GM21786 (cell line): Measurements from ENCODE around the gene CACNA2D3.

Experiments
- ATAC-seq: cut with Tn5 transposase; IDR thresholded peaks from one replicate; pipeline ENCODE4 v1.9.1; 2021; ENCODE audit not compliant: unreplicated experiment

The CACNA2D3 gene

GRCh38 chr3:54361746-54362283 lies 239.5 kb downstream of the CACNA2D3 start:
- ATAC-seq = no peak

DNA sequence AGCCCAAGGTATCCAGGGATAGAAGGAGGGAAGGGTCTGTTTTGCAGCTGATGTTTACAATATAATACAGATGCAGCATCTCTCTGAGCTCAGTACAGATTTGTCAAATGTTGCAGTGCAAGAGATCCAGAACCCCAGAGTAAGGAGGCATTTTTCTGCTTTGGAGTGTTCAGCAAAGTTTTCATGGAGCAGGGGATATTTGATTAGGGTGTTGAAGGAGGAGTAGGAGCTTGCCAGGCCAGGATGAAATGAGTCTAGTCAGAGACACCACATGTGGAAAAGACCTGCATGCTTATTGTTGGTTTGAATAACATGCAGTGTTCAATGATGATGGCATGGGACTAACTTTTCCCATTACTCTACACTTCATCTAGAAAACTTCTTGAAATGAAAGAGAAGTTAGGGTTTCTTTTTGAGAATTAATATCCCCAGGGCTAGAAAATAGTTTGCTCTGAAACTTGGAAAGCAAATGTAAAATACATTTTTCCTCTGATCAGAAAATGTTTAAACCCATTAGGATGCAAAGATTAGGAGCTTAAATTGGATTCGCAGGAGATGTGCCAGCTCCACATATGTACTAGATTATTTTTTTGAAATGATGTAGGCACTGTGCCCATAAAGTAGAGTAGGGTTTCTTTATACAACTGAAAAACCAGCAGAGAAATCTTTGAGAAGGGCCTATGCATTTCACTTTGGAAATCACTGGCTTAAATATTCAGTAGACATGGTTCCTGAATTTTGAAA lies 243.8 kb downstream of the CACNA2D3 start:
- ATAC-seq = no peak

DNA sequence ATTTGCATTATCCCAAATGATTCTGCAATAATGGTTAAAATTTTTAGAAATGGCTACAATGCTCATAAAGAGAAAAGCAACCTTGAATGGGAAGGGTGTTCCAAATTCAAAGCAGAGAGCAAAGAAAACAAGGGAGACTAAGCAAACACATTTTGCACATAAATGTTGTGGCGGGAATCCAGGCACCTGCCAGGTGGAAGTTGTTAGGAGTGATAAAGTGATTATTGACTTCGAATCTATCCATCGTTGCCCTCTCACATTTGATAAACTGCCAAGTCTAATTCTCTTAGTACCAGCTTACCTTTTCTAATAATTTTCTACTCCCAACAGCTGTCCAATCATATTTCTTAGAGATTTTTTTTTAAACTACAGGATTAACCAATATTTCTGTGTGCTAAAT lies 244.5 kb downstream of the CACNA2D3 start:
- ATAC-seq = no peak

GRCh38 chr3:54372232-54372631 lies 249.9 kb downstream of the CACNA2D3 start:
- no peak for ATAC-seq

DNA sequence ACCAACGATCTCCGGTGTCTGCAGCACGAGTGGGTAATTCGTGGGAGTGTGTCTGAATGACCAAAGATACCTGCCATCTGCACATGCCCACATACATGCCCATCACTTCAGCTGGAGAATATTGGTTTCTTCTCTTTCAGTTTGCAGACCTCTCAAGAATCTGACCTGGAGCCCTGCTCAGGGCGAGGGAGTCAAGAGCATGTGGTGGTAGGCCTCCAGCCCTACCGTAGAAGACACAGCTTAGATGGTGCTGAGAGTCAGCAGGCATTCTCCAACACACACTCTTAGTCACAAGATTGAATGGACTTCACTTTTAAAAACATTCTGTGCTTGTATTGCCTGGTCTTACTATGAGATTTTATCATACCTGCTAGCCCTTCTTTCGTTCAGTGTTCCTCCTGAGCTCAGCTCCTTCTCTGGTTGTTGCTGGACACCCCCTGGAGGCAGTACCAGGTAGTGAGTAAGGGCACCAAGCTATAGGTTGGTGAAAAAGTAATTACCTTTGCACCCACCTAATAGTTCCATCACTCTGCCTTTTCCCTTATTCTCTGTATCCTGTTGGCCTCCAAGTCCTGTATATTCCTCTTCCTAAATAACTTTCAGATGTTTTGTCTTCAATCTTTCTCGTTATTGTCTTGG lies 252.0 kb downstream of the CACNA2D3 start:
- no peak for ATAC-seq

- ATAC-seq = no peak
These were observed 253.9 kb downstream of the CACNA2D3 start for GRCh38 chr3:54376142-54376807.

DNA sequence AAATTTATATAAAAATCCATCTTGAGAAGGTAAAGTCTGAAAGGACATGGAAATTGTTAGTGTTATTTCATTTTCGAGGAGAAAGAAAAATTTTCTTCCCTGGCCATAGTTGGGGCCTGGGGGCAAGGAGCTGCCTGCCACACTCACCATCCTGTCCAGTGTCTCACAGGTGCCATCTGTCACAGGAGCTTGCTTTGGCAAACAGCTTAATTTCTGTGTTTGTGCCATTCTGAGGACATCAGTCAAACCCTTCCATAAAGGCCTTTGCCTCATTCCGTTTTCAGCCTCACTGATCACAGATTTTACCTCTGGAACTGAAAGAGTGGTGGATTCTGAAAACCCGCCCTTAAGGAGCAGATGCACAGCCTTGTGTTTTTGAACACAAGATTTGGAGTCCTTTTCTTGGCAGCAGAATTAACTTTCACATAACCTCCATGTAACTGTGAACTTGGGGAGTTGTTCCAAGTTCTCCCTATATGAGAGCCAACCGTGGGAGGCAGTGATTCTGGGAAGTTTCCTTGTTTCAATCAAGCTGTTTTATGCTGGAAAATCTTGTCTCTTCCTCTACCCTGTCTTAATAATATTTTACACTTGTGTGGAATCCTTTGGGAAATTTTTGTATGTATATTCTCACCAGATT lies 254.7 kb downstream of the CACNA2D3 start:
- no peak for ATAC-seq

- no peak for ATAC-seq
These were observed 255.8 kb downstream of the CACNA2D3 start for GRCh38 chr3:54378184-54378583.

GRCh38 chr3:54384279-54384678 lies 261.9 kb downstream of the CACNA2D3 start:
- no peak for ATAC-seq

- ATAC-seq = no peak
These were observed 268.2 kb downstream of the CACNA2D3 start for GRCh38 chr3:54390582-54390981.

DNA sequence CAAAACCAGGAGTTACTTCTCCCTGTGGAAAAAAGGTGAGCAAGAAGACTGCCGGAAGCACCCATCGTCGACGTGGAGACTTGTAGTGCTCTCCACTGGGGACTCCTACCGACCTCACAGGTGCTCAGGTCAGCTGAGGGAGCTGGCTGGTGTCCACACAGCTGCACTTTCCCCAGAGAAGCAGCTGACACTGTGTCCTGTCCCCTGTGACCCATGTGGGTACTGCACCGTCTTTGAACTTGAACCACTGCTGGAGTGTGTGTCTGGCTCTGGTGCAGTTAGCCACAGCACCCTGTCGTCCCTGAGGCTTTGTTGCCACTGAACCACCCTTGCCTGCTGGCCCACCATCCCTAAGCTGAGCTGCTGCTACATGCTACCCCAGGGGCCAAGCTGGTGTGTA lies 270.8 kb downstream of the CACNA2D3 start:
- ATAC-seq = no peak

DNA sequence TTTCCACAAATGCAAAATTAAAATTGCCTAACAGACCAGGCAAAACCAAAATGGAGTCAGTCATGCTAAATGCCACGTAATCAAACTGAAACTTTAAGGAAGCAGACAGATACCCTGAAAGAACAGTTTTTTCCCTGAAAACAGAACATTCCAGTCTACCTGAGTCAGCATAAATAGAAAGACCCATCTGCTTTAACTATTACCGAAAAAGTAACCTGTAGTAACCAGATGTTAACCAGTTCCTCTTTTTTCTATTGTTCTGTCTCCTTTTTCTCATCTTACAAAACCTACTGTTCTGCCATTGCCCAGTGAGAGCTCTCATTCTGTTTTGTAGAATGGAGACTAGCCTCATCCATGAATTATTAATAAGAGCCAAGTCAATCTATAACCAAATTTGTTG lies 286.0 kb downstream of the CACNA2D3 start:
- no peak for ATAC-seq

DNA sequence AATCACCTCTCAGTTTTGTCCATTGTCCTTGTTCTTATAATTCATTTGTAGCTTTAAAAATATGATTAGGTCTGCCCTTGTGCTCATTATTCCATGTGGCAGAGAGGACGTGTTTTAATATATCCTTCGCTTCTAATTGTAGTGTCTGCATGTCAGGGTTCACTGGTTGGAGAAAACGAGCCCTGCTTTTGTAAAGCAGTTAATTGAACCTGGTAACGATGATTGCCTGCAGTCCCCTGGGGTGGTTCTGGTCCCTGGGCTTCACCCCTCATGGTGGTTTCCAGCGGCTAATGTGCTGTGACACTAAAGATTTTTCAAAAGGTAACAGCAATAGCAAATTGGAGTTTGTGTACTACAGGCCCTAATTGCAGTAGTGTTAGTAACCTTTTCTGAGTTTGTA lies 299.6 kb downstream of the CACNA2D3 start:
- no peak for ATAC-seq

DNA sequence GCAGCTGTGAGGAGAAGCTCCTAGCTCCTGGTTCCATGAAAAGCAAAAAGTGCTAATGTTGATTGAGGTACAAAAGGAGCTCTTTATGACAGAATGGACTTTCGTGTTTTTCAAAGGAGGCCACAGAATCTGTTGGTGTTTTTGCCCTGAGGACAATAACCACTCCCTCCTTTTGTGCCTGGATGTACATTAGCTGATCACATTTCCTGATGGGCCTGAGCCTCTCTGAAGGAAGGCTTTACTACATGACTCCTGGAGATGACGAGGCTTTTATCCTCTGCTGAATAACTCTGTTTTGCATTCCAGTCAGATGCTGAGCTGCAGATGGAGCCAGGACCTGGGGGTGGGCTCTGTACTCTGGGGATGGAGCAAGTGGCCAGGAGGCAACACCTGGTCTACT lies 301.9 kb downstream of the CACNA2D3 start:
- no peak for ATAC-seq

GRCh38 chr3:54426381-54426780 lies 304.0 kb downstream of the CACNA2D3 start:
- ATAC-seq = no peak

DNA sequence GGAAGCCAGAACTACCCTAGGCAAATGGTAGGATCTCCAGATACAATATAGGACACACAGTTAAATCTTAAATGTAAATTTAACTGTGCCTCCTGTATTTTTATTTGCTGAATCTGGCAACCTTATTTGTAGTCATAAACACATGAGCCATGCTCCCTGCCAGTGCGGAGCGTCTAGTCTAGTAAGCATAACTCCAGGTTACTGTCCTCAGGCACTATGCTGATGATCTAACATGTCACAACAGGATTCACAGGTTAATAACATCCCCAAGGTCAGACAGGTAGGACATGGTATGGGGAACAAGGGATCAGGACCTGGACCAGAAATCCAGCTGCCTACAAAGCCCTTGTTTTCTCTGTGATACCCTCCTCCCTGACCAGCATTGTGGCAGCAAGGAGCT lies 305.1 kb downstream of the CACNA2D3 start:
- ATAC-seq = no peak

- ATAC-seq = no peak
These were observed 305.9 kb downstream of the CACNA2D3 start for GRCh38 chr3:54427941-54428871.

DNA sequence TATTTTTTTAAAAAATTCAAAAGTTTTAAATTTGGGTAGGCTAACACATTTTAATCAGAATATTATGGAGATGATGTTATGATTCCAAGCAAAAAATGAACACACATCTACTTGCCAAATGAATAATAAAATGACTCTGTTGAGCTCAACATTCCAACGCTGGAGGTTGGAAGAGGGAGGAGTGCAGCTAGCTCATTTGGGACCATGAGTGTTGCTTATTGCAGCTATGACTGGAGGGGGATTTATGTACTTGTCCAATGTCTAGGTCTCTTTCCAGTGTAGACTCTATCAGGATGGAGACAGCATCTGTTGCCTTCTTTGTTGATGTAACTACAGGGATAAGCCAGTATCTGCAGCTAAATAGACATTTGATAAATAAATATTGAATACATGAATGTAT lies 310.6 kb downstream of the CACNA2D3 start:
- no peak for ATAC-seq

DNA sequence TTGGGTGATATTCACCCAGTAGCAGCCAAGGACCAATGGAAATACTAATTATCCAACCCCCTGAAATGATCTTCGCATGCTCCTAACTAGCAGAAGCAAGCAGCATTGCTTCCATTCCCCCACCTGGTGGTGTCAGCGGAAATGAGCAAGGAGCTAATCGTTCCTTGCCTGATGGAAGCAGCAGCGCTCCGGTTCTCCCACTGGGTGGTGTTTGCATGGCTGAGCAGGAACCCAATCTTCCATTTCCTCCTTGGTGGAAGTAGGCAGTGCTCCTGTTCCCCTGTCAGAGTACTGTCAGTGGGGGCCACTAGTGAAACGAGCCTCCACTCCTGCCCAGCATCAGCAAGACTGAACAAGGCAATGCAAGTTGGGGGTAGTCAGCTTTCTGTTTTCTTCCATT lies 311.5 kb downstream of the CACNA2D3 start:
- no peak for ATAC-seq

- ATAC-seq = no peak
These were observed 312.4 kb downstream of the CACNA2D3 start for GRCh38 chr3:54434756-54435155.
